SK-N-SH (cell line): ENCODE data around the gene AQP5.

Experiments used
- EP300 ChIP-seq, 2 experiments: IDR thresholded peaks; 2 replicates each; pipeline versions ENCODE4 v1.4.0 to v1.6.1; 2012; ENCODE audit warnings: borderline replicate concordance in 1 of 2, low read depth in 1 of 2, low read length in 1 of 2
- GATA2 ChIP-seq: sonication (generic); formaldehyde crosslinking; IDR thresholded peaks from 2 replicates; pipeline ENCODE4 v1.5.0; 2020; ENCODE audit warnings: mild to moderate bottlenecking, missing genetic modification reagents
- JUND ChIP-seq: IDR thresholded peaks from 2 replicates; pipeline ENCODE4 v1.4.0; 2012
- MAX ChIP-seq: IDR thresholded peaks from 2 replicates; pipeline ENCODE4 v1.4.0; 2012; ENCODE audit warnings: low read depth
- NFIC ChIP-seq: IDR thresholded peaks from 2 replicates; pipeline ENCODE4 v1.4.0; 2012; ENCODE audit warnings: borderline replicate concordance
- POLR2AphosphoS5 ChIP-seq: IDR thresholded peaks from 2 replicates; pipeline ENCODE4 v1.6.1; 2012; ENCODE audit warnings: low read depth, low read length
- RCOR1 ChIP-seq: fragments of 150-350 bp; IDR thresholded peaks from 2 replicates; pipeline ENCODE4 v1.6.1; 2017; ENCODE audit warnings: antibody characterized with exemption, low read length
- SIN3A ChIP-seq: IDR thresholded peaks from 2 replicates; pipeline ENCODE4 v1.6.1; 2012; ENCODE audit warnings: low read depth, mild to moderate bottlenecking, low read length, moderate library complexity, borderline replicate concordance
- TAF1 ChIP-seq: IDR thresholded peaks from 2 replicates; pipeline ENCODE4 v1.6.1; 2012; ENCODE audit warnings: low read depth, mild to moderate bottlenecking, low read length, moderate library complexity, borderline replicate concordance
- USF1 ChIP-seq: IDR thresholded peaks from 2 replicates; pipeline ENCODE4 v1.4.0; 2012; ENCODE audit warnings: low read depth, borderline replicate concordance
- YY1 ChIP-seq: IDR thresholded peaks from 2 replicates; pipeline ENCODE4 v1.4.0; 2012; ENCODE audit warnings: low read depth, mild to moderate bottlenecking
- TF ChIP-seq, protein P1 (sequence below): fragments of 200-600 bp; sonication (generic); IDR thresholded peaks from 2 replicates; pipeline ENCODE4 v1.6.1; 2017; ENCODE audit warnings: antibody characterized with exemption, mild to moderate bottlenecking, moderate library complexity
- TF ChIP-seq, protein P2 (sequence below): IDR thresholded peaks from 2 replicates; pipeline ENCODE4 v1.6.1; 2012; ENCODE audit warnings: mild to moderate bottlenecking, low read depth, low read length, moderate library complexity

DNA sequence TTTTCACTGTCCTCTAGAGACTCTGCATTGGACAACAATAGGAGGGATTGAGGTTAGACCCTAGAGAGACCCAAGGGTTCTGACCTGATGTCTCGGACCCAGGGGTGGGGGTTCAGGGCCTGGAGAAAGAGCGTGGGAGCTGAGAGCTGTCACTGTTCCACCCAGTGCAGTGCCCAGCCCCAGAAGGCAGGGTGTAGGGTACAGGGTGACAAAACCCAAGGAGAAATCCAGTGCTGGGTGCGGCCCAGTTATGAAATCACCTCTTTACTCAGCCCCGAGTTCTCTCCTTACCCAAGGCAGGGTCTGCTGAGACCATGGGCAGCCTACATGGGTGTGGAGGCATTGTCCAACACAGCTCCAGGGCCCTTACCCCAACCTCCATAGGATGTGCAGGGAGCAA lies 8.5 kb upstream of the AQP5 start:
- TF ChIP-seq, protein P1, sequence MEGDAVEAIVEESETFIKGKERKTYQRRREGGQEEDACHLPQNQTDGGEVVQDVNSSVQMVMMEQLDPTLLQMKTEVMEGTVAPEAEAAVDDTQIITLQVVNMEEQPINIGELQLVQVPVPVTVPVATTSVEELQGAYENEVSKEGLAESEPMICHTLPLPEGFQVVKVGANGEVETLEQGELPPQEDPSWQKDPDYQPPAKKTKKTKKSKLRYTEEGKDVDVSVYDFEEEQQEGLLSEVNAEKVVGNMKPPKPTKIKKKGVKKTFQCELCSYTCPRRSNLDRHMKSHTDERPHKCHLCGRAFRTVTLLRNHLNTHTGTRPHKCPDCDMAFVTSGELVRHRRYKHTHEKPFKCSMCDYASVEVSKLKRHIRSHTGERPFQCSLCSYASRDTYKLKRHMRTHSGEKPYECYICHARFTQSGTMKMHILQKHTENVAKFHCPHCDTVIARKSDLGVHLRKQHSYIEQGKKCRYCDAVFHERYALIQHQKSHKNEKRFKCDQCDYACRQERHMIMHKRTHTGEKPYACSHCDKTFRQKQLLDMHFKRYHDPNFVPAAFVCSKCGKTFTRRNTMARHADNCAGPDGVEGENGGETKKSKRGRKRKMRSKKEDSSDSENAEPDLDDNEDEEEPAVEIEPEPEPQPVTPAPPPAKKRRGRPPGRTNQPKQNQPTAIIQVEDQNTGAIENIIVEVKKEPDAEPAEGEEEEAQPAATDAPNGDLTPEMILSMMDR: no peak
- TF ChIP-seq MAX (no peak), TAF1 (no peak), USF1 (no peak), NFIC (no peak), YY1 (no peak), EP300 (IDR thresholded peaks at IDR 0.05; ENCODE audit: borderline replicate concordance in 1 of 2, low read depth in 1 of 2, low read length in 1 of 2) (no peak), GATA2 (CRISPR knock-in tag) (no peak), RCOR1 (no peak), POLR2AphosphoS5 (no peak), SIN3A (no peak), JUND (no peak)
- TF ChIP-seq, protein P2, sequence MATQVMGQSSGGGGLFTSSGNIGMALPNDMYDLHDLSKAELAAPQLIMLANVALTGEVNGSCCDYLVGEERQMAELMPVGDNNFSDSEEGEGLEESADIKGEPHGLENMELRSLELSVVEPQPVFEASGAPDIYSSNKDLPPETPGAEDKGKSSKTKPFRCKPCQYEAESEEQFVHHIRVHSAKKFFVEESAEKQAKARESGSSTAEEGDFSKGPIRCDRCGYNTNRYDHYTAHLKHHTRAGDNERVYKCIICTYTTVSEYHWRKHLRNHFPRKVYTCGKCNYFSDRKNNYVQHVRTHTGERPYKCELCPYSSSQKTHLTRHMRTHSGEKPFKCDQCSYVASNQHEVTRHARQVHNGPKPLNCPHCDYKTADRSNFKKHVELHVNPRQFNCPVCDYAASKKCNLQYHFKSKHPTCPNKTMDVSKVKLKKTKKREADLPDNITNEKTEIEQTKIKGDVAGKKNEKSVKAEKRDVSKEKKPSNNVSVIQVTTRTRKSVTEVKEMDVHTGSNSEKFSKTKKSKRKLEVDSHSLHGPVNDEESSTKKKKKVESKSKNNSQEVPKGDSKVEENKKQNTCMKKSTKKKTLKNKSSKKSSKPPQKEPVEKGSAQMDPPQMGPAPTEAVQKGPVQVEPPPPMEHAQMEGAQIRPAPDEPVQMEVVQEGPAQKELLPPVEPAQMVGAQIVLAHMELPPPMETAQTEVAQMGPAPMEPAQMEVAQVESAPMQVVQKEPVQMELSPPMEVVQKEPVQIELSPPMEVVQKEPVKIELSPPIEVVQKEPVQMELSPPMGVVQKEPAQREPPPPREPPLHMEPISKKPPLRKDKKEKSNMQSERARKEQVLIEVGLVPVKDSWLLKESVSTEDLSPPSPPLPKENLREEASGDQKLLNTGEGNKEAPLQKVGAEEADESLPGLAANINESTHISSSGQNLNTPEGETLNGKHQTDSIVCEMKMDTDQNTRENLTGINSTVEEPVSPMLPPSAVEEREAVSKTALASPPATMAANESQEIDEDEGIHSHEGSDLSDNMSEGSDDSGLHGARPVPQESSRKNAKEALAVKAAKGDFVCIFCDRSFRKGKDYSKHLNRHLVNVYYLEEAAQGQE: no peak
